Prostate gland (tissue), 2 donors: ENCODE results near the gene TBX15. TPM values are rescaled to one million over a fixed set of nuclear protein-coding genes. Genes with fewer than 3 reads are reported as not detected.

Experiments used
- DNase-seq: peaks from one replicate; pipeline ENCODE4 v3.0.0-alpha.2; 2019; ENCODE audit warnings: low spot score
- H3K27ac ChIP-seq, 2 donors: fragments of 200-600 bp; sonication (generic); 2 replicates each; pipeline ENCODE4 v1.5.1; 2017 to 2019
- H3K27me3 ChIP-seq: fragments of 200-600 bp; sonication (generic); replicated peaks from 2 replicates; pipeline ENCODE4 v1.5.1; 2019; ENCODE audit not compliant: insufficient read depth
- H3K36me3 ChIP-seq, 2 donors: fragments of 200-600 bp; sonication (generic); 1 replicate in 1 of 2; 2 replicates in 1 of 2; pipeline versions ENCODE4 v1.5.1 to v1.8.1; 2017 to 2019
- H3K4me1 ChIP-seq: fragments of 200-600 bp; sonication (generic); replicated peaks from 2 replicates; pipeline ENCODE4 v1.5.1; 2019
- H3K4me3 ChIP-seq, 2 donors: fragments of 200-600 bp; sonication (generic); 2 replicates each; pipeline ENCODE4 v1.5.1; 2017 to 2019
- H3K9me3 ChIP-seq: fragments of 200-600 bp; sonication (generic); 2 replicates; pipeline ENCODE4 v1.5.1; 2017
- CTCF ChIP-seq, 4 experiments: fragments of 200-600 bp in 2 of 4; fragments of 450-650 bp in 2 of 4; sonication (generic) in 2 of 4; IDR thresholded peaks; 1 replicate in 3 of 4; 2 replicates in 1 of 4; pipeline ENCODE4 v1.5.1; 2016 to 2019; ENCODE audit warnings: antibody characterized with exemption in 4 of 4, mild to moderate bottlenecking in 2 of 4, moderate library complexity in 2 of 4
- POLR2A ChIP-seq: fragments of 450-650 bp; IDR thresholded peaks from one replicate; pipeline ENCODE4 v1.6.1; 2016; ENCODE audit warnings: antibody characterized with exemption, mild to moderate bottlenecking
- POLR2AphosphoS5 ChIP-seq: sonication (generic); formaldehyde crosslinking; IDR thresholded peaks from one replicate; pipeline ENCODE4 v1.6.1; 2017; ENCODE audit warnings: antibody characterized with exemption
- WGBS: methylation state at CpG from one replicate; pipeline ENCODE4 v1.1.5; 2018; 5-methylcytosine and 5-hydroxymethylcytosine counted together
- intact Hi-C: fragments of 100-400 bp; cut with DNase I; formaldehyde crosslinking; loops from one replicate; pipeline ENCODE4 v1.14.2; 2022
- total RNA-seq, 2 donors: library from RNA; depleted of rRNA; stranded (reverse); fragments of >200 nt; gene quantifications; one replicate each; pipeline ENCODE4 v1.1.0, GENCODE V29; 2016

The TBX15 gene
- total RNA-seq, 2 donors from 2014 or later: 0.40 to 0.87 TPM

- Histone ChIP-seq H3K4me1 (no peaks in the 10 kb centered on the region), H3K4me3 (no peak overlapping the region), H3K27ac (no peak overlapping the region), H3K27me3 (no peaks in the 10 kb centered on the region), H3K36me3 (no peaks in the 10 kb centered on the region), H3K9me3 (no peaks in the 10 kb centered on the region)
- TF ChIP-seq POLR2A (no peak), POLR2AphosphoS5 (no peak), CTCF (IDR thresholded peaks at IDR 0.05) (no peak)
- DNase-seq: no peak
- intact Hi-C loops: no loop called here
- WGBS: 64% methylated on average over 4 of the region's 4 CpGs
Observed at GRCh38 chr1:118937413-118938072, 50.6 kb downstream of the TBX15 start.

- Histone ChIP-seq H3K27me3 (no peaks in the 10 kb centered on the region), H3K4me1 (no peaks in the 10 kb centered on the region), H3K4me3 (no peak overlapping the region), H3K27ac (no peak overlapping the region), H3K9me3 (no peaks in the 10 kb centered on the region), H3K36me3 (no peaks in the 10 kb centered on the region)
- WGBS: 68% methylated on average over 1 of the region's 1 CpG
- no peak for TF ChIP-seq POLR2AphosphoS5
- TF ChIP-seq CTCF (IDR thresholded peaks at IDR 0.05): no peak
- no peak for TF ChIP-seq POLR2A
- DNase-seq: no peak
- intact Hi-C loops: no loop called here
Observed at GRCh38 chr1:118934706-118935105, 53.4 kb downstream of the TBX15 start.

GRCh38 chr1:118933051-118933781 lies 54.9 kb downstream of the TBX15 start:
- H3K36me3 ChIP-seq: no peaks in the 10 kb centered on the region
- DNase-seq: no peak
- no peak overlapping the region for H3K27ac ChIP-seq
- no peaks in the 10 kb centered on the region for H3K9me3 ChIP-seq
- no peaks in the 10 kb centered on the region for H3K27me3 ChIP-seq
- intact Hi-C loops: no loop called here
- no peak overlapping the region for H3K4me3 ChIP-seq
- 42% methylated on average over 1 of the region's 1 CpG for WGBS
- no peak for TF ChIP-seq POLR2A
- TF ChIP-seq POLR2AphosphoS5: no peak
- no peak for TF ChIP-seq CTCF (IDR thresholded peaks at IDR 0.05)
- H3K4me1 ChIP-seq: no peaks in the 10 kb centered on the region

GRCh38 chr1:118931876-118932275 lies 56.3 kb downstream of the TBX15 start:
- intact Hi-C loops: no loop called here
- H3K27me3 ChIP-seq: no peaks in the 10 kb centered on the region
- H3K27ac ChIP-seq: no peak overlapping the region
- 11% methylated on average over 1 of the region's 1 CpG for WGBS
- H3K9me3 ChIP-seq: no peaks in the 10 kb centered on the region
- no peak for DNase-seq
- no peaks in the 10 kb centered on the region for H3K36me3 ChIP-seq
- no peak overlapping the region for H3K4me3 ChIP-seq
- H3K4me1 ChIP-seq: no peaks in the 10 kb centered on the region
- TF ChIP-seq POLR2AphosphoS5: no peak
- TF ChIP-seq CTCF (IDR thresholded peaks at IDR 0.05): no peak
